ENCODE data around the gene TMEM106B. TPM values are rescaled to one million over a fixed set of nuclear protein-coding genes. Genes with fewer than 3 reads are reported as not detected.

The TMEM106B gene
- total and polyA plus RNA-seq, 2 donors (not counting 3 experiments of a cell fraction or from before 2014, with no cell fraction given), result 13.7 to 23.1 TPM

GRCh38 chr7:12233175-12233574 is 22.1 kb downstream of the TMEM106B start:
- Histone ChIP-seq H3K9me1 (replicated peaks; ENCODE audit: control insufficient read depth, extremely low read depth, insufficient read depth, low read length) (no peaks in the 10 kb centered on the region), H3K4me1 (ENCODE audit: control insufficient read depth, extremely low read depth, insufficient read depth, low read length) (no peaks in the 10 kb centered on the region), H3K9me3 (replicated peaks; ENCODE audit: control insufficient read depth, insufficient read depth, low read length) (no peaks in the 10 kb centered on the region), H4K20me1 (replicated peaks; ENCODE audit: control insufficient read depth, extremely low read depth, insufficient read depth, low read length) (no peaks in the 10 kb centered on the region), H3K4me3 (replicated peaks in 1 of 3; ENCODE audit: insufficient read depth in 1 of 3, low read depth in 1 of 3, low read length in 3 of 3) (no peak overlapping the region), H3K27ac (ENCODE audit: insufficient read depth, low read depth, low read length) (no peak overlapping the region), H2AFZ (ENCODE audit: low read depth, low read length) (no peak overlapping the region), H3K27me3 (ENCODE audit: control insufficient read depth in 2 of 2, insufficient read depth in 2 of 2, low read length in 2 of 2) (no peaks in the 10 kb centered on the region), H3K4me2 (ENCODE audit: insufficient read depth, low read length) (no peak overlapping the region), H3K9ac (replicated peaks; ENCODE audit: extremely low read depth, insufficient read depth, low read length) (no peak overlapping the region), H3K79me2 (ENCODE audit: control insufficient read depth, insufficient read depth, low read length) (no peaks in the 10 kb centered on the region), H3K36me3 (ENCODE audit: control insufficient read depth in 2 of 2, extremely low read depth in 1 of 2, insufficient read depth in 2 of 2, low read length in 2 of 2) (peaks cover 0 to 2% of the 10 kb centered on the region in 2 experiments)
- dilution Hi-C loops (cut with MboI; ENCODE audit: extremely low pct_ligation_motif_present, low sequenced_read_pairs), result no loop called here
- no TSS peak for BruUV-seq (replicated peaks)
- FAIRE-seq, result no peak
- no peak for DNase-seq (ENCODE audit: low read depth, low spot score)
- ChIA-PET POLR2A (no interaction called here), CTCF (no interaction called here)
- intact Hi-C loops (cut with micrococcal nuclease), result no loop called here
- TF ChIP-seq, protein P1, sequence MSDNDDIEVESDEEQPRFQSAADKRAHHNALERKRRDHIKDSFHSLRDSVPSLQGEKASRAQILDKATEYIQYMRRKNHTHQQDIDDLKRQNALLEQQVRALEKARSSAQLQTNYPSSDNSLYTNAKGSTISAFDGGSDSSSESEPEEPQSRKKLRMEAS (IDR thresholded peaks at IDR 0.05; ENCODE audit: insufficient read depth, insufficient read length), result no peak
- TF ChIP-seq POLR2AphosphoS5 (IDR thresholded peaks at IDR 0.05; ENCODE audit: insufficient read depth, low read depth, low read length) (no peak), FOS (IDR thresholded peaks at IDR 0.05; ENCODE audit: borderline replicate concordance, insufficient read depth, low read length) (no peak), EZH2 (IDR thresholded peaks at IDR 0.05; ENCODE audit: borderline replicate concordance, low read depth, low read length, severe bottlenecking) (no peak), JUN (IDR thresholded peaks at IDR 0.05; ENCODE audit: borderline replicate concordance, insufficient read depth, insufficient read length, low read depth) (no peak), POLR2A (IDR thresholded peaks at IDR 0.05; ENCODE audit: low read depth, low read length) (no peak), GATA2 (IDR thresholded peaks at IDR 0.05; ENCODE audit: insufficient read depth, insufficient read length, low read depth, low read length) (no peak), MYC (IDR thresholded peaks at IDR 0.05; ENCODE audit: low read depth, low read length) (no peak)
- TF ChIP-seq, protein P2, sequence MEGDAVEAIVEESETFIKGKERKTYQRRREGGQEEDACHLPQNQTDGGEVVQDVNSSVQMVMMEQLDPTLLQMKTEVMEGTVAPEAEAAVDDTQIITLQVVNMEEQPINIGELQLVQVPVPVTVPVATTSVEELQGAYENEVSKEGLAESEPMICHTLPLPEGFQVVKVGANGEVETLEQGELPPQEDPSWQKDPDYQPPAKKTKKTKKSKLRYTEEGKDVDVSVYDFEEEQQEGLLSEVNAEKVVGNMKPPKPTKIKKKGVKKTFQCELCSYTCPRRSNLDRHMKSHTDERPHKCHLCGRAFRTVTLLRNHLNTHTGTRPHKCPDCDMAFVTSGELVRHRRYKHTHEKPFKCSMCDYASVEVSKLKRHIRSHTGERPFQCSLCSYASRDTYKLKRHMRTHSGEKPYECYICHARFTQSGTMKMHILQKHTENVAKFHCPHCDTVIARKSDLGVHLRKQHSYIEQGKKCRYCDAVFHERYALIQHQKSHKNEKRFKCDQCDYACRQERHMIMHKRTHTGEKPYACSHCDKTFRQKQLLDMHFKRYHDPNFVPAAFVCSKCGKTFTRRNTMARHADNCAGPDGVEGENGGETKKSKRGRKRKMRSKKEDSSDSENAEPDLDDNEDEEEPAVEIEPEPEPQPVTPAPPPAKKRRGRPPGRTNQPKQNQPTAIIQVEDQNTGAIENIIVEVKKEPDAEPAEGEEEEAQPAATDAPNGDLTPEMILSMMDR (IDR thresholded peaks at IDR 0.05; ENCODE audit: extremely low read depth in 1 of 2, insufficient read depth in 1 of 2, low read depth in 1 of 2, low read length in 2 of 2), result no peak

Data from endothelial cell of umbilical vein (primary cell).